Fibroblast of lung (primary cell): ENCODE data around the gene NNT.

Experiments used
- EZH2 ChIP-seq: IDR thresholded peaks from 2 replicates; pipeline ENCODE4 v1.5.1; 2012; ENCODE audit warnings: low read length, control low read depth, mild to moderate bottlenecking; ENCODE audit errors: missing control alignments
- TF ChIP-seq, protein P1 (sequence below), 2 donors: IDR thresholded peaks in 1 of 2; conservative IDR thresholded peaks in 1 of 2; 1 replicate in 1 of 2; 2 replicates in 1 of 2; pipeline ENCODE4 v1.5.1; 2011 to 2012; ENCODE audit warnings: low read length in 2 of 2, control low read depth in 1 of 2, inconsistent platforms in 1 of 2, low read depth in 1 of 2, mild to moderate bottlenecking in 1 of 2

DNA sequence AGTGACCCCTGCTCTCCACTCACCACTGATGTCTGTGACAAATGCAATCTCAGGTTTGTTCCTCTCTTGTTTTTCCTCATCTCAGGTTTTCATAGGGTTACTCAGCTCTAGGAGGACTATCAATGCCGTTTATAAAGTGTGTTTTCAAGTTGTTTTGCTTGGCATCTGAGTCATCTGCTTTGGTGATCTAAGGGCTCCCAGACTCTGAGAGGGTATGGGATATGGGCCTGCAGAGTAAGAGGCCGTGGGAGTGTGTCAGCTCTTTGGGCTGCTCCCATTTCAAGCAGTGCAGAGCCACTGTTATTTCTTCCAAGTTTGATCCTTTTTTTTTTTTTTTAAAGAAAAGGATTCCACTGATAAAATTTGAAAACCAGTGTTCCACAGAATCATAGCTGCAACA is 46.3 kb downstream of the NNT start:
- TF ChIP-seq, protein P1, sequence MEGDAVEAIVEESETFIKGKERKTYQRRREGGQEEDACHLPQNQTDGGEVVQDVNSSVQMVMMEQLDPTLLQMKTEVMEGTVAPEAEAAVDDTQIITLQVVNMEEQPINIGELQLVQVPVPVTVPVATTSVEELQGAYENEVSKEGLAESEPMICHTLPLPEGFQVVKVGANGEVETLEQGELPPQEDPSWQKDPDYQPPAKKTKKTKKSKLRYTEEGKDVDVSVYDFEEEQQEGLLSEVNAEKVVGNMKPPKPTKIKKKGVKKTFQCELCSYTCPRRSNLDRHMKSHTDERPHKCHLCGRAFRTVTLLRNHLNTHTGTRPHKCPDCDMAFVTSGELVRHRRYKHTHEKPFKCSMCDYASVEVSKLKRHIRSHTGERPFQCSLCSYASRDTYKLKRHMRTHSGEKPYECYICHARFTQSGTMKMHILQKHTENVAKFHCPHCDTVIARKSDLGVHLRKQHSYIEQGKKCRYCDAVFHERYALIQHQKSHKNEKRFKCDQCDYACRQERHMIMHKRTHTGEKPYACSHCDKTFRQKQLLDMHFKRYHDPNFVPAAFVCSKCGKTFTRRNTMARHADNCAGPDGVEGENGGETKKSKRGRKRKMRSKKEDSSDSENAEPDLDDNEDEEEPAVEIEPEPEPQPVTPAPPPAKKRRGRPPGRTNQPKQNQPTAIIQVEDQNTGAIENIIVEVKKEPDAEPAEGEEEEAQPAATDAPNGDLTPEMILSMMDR (conservative IDR thresholded peaks at IDR 0.05 in 1 of 2, IDR thresholded peaks at IDR 0.05 in 1 of 2; ENCODE audit: low read depth in 1 of 2, low read length in 2 of 2): no peak
- TF ChIP-seq EZH2: no peak
